Measurements from ENCODE around the gene SEM1.
A peak's percentile ranks its signal among the peaks of the same experiment; 100 is the strongest.
"Not testable (repeated sequence)": the region's sequence is repeated elsewhere in the genome, so short reads cannot be mapped to it uniquely, and the experiment has no call there.

Gene SEM1

GRCh38 chr7:96709381-96710228 lies at the start of gene SEM1:
SEM1 (minus strand) TSS chr7:96709846; CDS start chr7:96709763, 83 bp downstream.
- peak; percentile 59 for DNase-seq

DNA sequence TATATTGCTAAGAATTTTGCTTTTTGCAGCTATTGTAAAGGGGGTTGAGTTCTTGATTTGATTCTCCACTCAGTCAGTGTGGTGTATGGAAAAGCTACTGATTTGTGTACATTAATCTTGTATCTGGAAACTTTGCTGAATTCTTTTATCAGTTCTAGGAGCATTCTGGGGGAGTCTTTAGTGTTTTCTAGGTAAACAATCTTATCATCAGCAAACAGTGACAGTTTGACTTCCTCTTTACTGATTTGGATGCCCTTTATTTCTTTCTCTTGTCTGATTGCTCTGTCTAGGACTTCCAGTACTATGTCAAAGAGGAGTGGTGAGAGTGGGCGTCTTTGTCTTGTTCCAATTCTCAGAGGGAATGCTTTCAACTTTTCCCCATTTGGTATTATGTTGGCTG lies 48.2 kb upstream of the SEM1 start:
- not testable (repeated sequence) for DNase-seq

DNA sequence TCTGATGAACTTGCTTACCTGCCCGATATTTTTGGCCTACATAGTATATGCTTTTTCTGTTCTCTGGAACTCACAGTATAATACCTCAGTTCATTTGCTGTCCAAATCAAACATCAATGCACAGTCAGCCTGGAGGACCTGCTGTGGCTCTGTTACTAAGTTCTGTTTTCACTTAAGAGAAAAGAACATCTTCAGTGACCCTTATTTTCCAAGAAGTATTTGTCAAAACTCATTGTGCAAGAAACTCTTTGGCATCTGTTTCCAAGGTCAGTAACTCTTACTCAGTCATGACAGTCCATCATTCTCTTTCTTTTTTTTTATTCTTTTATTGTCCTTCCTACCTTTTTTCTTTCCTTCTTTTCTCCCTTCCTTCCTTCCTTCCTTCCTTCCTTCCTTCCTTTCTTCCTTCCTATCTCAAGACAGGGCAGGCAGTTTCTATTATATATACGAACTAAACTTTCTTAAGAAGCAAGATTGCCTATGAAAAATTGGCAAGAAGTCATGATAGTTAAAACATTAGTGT lies 37.8 kb upstream of the SEM1 start:
- no peak for DNase-seq

DNA sequence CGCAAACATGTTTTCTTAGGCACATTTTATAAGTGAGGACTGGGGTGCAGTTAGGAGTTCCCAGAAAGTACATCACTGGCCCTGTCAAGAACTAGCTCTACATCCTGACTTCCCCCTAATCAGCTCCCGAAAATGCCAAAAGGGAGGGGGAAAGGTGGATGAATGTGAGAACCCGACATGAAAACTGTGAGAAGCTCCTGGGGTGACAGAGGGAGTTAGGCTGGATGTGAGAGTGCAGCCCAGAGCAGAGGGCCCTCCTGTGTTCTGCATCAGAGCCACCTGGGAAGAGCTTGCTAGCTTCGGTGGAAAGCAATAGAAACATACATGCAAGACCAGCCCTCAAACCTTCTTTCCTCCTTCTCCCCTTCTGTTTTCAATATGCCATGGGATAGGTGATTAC lies 30.5 kb upstream of the SEM1 start:
- DNase-seq = no peak

- no peak for DNase-seq
These were observed 30.0 kb upstream of the SEM1 start for GRCh38 chr7:96739609-96740008.

- no peak for DNase-seq
These were observed 29.5 kb upstream of the SEM1 start for GRCh38 chr7:96739167-96739566.

GRCh38 chr7:96738705-96739104 lies 29.1 kb upstream of the SEM1 start:
- DNase-seq = no peak

GRCh38 chr7:96737545-96738050 lies 28.0 kb upstream of the SEM1 start:
- DNase-seq = no peak

GRCh38 chr7:96734343-96734742 lies 24.7 kb upstream of the SEM1 start:
- DNase-seq = no peak

DNA sequence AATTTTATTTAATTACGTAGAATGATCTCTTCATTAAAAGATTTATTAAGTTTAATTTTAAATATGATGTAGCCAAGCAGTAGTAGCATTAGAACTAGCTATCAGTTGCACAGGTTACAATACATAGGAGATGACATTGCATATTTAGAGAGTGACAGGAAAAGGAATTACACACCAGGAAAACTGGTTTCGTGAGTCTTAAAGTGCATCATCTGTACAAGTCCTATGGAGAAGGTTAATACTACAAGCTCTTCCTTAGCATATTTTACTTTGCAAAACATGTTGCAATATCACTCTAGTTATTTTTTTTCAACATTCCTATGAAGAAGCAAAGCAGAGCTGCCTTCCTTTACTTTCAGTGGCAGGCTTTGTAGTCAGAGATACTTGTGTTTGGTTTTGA lies 20.2 kb upstream of the SEM1 start:
- DNase-seq = no peak

DNA sequence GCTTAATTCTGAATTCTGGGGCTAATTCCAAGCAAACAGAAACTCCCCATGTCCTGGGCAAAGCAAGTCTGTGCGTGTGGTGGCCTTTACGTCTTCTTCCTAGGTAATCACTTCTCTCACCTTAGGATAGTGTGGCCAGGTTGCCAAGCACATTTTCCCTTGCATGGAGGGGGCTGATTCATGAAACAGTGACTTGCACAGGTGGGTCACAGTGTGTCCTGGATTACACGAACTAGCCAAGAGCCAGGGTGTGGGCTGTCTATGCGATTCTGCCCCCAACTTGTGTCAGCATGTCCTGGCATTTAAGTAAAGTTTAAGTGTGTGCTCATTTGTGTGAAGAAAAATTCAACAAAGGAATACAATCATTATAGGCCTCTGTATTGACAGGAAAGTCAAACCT lies 18.5 kb upstream of the SEM1 start:
- no peak for DNase-seq

GRCh38 chr7:96727534-96728088 lies 18.0 kb upstream of the SEM1 start:
- no peak for DNase-seq

- no peak for DNase-seq
These were observed 14.0 kb upstream of the SEM1 start for GRCh38 chr7:96723622-96724021.

GRCh38 chr7:96722928-96723327 lies 13.3 kb upstream of the SEM1 start:
- not testable (repeated sequence) for DNase-seq

DNA sequence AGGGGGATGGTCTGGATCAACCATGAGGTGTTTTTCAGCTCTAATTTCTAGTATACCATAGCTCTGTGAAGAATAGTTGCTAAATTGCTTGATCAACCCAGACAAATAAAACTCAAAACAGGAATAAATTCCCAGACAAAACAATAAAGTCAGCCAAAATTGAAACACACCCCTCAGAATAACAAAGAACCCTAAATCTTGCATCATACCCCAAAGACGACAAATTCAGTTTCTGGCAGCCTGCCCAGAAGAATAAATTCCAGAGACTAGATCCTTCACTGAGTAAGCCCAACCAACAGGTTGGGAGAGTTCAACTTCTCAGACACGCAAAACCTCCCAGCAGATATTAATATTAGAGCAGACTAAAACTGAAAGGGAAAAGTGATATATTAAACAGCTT lies 11.2 kb upstream of the SEM1 start:
- DNase-seq = no peak

- DNase-seq = no peak
These were observed 9.5 kb upstream of the SEM1 start for GRCh38 chr7:96719164-96719563.

GRCh38 chr7:96718107-96719003 lies 8.7 kb upstream of the SEM1 start:
- DNase-seq = no peak

- DNase-seq = no peak
These were observed 3.4 kb upstream of the SEM1 start for GRCh38 chr7:96713037-96713436.

GRCh38 chr7:96710544-96710943 lies 898 bp upstream of the SEM1 start:
- DNase-seq = no peak

- no peak for DNase-seq
These were observed 774 bp downstream of the SEM1 start for GRCh38 chr7:96708872-96709271.

DNA sequence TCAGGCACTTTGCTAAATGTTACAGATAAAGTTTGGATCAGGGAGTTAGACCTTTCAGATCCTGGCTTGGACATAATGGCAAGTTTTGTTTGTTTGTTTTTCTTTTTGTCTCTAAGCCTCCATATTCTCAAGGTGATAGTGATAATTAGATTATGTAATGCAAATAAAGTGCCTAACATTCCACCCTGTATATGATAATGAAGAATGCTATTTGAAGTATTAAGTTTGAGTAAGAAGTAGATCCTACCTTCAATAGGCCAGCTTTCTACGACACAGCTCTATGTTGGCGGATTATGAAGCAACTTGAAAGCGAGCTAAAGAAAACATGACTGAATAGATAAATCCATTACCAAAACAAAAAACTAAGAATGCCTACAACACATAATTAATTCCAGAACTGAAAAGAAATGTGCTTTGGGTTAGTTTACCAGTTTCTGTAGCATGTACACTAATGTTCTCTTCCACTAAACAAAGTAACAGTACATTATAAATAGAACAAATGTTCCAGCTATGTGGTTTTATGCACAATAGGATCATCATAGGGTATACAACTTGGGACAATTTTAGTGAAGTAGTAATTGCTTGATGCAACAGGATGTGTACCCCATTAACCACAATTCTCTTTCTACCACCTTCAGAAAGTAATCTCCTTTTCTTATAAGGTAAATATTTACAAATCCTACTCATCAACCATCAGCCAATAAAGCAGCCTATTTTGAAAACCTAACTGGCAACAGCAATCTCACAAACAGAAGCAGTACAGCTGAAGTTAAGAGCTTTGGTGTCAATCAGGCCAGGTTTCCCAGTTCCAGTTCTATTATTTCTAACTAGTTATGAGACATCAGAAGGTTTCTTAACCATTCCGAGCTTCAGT lies 1.5 kb downstream of the SEM1 start:
- no peak for DNase-seq

GRCh38 chr7:96701258-96701657 lies 8.4 kb downstream of the SEM1 start:
- no peak for DNase-seq
